Neural cell (in vitro differentiated cells): ENCODE data around the gene FBLN2. TPM values are rescaled to one million over a fixed set of nuclear protein-coding genes. Genes with fewer than 3 reads are reported as not detected.

Source experiments
- H2AFZ ChIP-seq: fragments of 200-600, 300-800 bp; sonication (generic), shearing (Covaris generic); 2 replicates; pipeline ENCODE4 v1.6.0; 2014; ENCODE audit warnings: low read depth, mild to moderate bottlenecking, antibody characterized with exemption, low read length, moderate library complexity
- H3F3A ChIP-seq: fragments of 200-600 bp; shearing (Covaris generic); 2 replicates; pipeline ENCODE4 v1.6.1; 2016; ENCODE audit warnings: mild to moderate bottlenecking, moderate library complexity, mixed read lengths, antibody characterized with exemption, low read length; ENCODE audit not compliant: insufficient read depth, poor library complexity, severe bottlenecking
- H3K27ac ChIP-seq: fragments of 200-600, 300-800 bp; sonication (generic), shearing (Covaris generic); 2 replicates; pipeline ENCODE4 v1.5.1; 2014; ENCODE audit warnings: mild to moderate bottlenecking, low read length, moderate library complexity
- H3K27me3 ChIP-seq: fragments of 300-800, 200-600 bp; sonication (generic), shearing (Covaris generic); 2 replicates; pipeline ENCODE4 v1.6.0; 2014; ENCODE audit warnings: mild to moderate bottlenecking, low read depth, low read length, moderate library complexity; ENCODE audit not compliant: insufficient read depth
- H3K36me3 ChIP-seq: fragments of 300-800, 200-600 bp; sonication (generic), shearing (Covaris generic); 2 replicates; pipeline ENCODE4 v1.5.1; 2014; ENCODE audit warnings: mild to moderate bottlenecking, antibody characterized with exemption, low read length, moderate library complexity; ENCODE audit not compliant: insufficient read depth
- H3K4me2 ChIP-seq: fragments of 300-800, 200-600 bp; sonication (generic), shearing (Covaris generic); 2 replicates; pipeline ENCODE4 v1.6.0; 2014; ENCODE audit warnings: mild to moderate bottlenecking, low read length
- H3K4me3 ChIP-seq: fragments of 300-800, 200-600 bp; sonication (generic), shearing (Covaris generic); 2 replicates; pipeline ENCODE4 v1.5.1; 2014; ENCODE audit warnings: mild to moderate bottlenecking, low read length, moderate library complexity
- H3K79me2 ChIP-seq: fragments of 200-600 bp; shearing (Covaris generic); replicated peaks from 2 replicates; pipeline ENCODE4 v1.6.0; 2014; ENCODE audit warnings: mild to moderate bottlenecking, low read length, moderate library complexity; ENCODE audit not compliant: insufficient read depth
- H3K9ac ChIP-seq: fragments of 300-800, 200-600 bp; sonication (generic), shearing (Covaris generic); 2 replicates; pipeline ENCODE4 v1.6.1; 2016; ENCODE audit warnings: mild to moderate bottlenecking, low read length, mixed read lengths
- H3K9me2 ChIP-seq: fragments of 200-600 bp; shearing (Covaris generic); 2 replicates; pipeline ENCODE4 v1.6.1; 2016; ENCODE audit warnings: mild to moderate bottlenecking, low read length, mixed read lengths; ENCODE audit not compliant: insufficient read depth
- H3K9me3 ChIP-seq: fragments of 200-600, 300-800 bp; sonication (generic), shearing (Covaris generic); 2 replicates; pipeline ENCODE4 v1.6.1; 2016; ENCODE audit warnings: mild to moderate bottlenecking, mixed run types, low read length, moderate library complexity, mixed read lengths
- H4K20me1 ChIP-seq: fragments of 200-600 bp; shearing (Covaris generic); 2 replicates; pipeline ENCODE4 v1.6.1; 2016; ENCODE audit warnings: mild to moderate bottlenecking, mixed run types; ENCODE audit not compliant: insufficient read depth
- EP300 ChIP-seq: fragments of 450-650 bp; conservative IDR thresholded peaks from 2 replicates; pipeline ENCODE4 v1.6.1; 2014; ENCODE audit warnings: antibody characterized with exemption, mild to moderate bottlenecking, moderate library complexity; ENCODE audit not compliant: poor library complexity, severe bottlenecking
- EZH2 ChIP-seq: fragments of 200-600, 300-800 bp; shearing (Covaris generic), sonication (generic); IDR thresholded peaks from 2 replicates; pipeline ENCODE4 v1.6.1; 2014; ENCODE audit warnings: antibody characterized with exemption, low read length, borderline replicate concordance, mild to moderate bottlenecking; ENCODE audit not compliant: insufficient read depth, poor library complexity, severe bottlenecking
- MXI1 ChIP-seq: fragments of 450-650 bp; conservative IDR thresholded peaks from 2 replicates; pipeline ENCODE4 v1.6.1; 2014; ENCODE audit warnings: antibody characterized with exemption, mild to moderate bottlenecking; ENCODE audit not compliant: poor library complexity, severe bottlenecking
- POLR2AphosphoS5 ChIP-seq: IDR thresholded peaks from 2 replicates; pipeline ENCODE4 v1.6.1; 2012
- RAD21 ChIP-seq: fragments of 450-650 bp; conservative IDR thresholded peaks from 2 replicates; pipeline ENCODE4 v1.6.1; 2014; ENCODE audit warnings: antibody characterized with exemption, mild to moderate bottlenecking, moderate library complexity
- SMC3 ChIP-seq: fragments of 450-650 bp; conservative IDR thresholded peaks from 2 replicates; pipeline ENCODE4 v1.6.1; 2014; ENCODE audit warnings: antibody characterized with exemption, mild to moderate bottlenecking, moderate library complexity; ENCODE audit not compliant: poor library complexity
- TAF1 ChIP-seq: IDR thresholded peaks from 2 replicates; pipeline ENCODE4 v1.6.1; 2012; ENCODE audit warnings: low read depth
- polyA plus RNA-seq: library from polyadenylated mRNA; depleted of rRNA; stranded (reverse); fragments of >200 nt; gene quantifications from 2 replicates; pipeline ENCODE4 v1.2.3, GENCODE V29; 2014
- TF ChIP-seq, protein P1 (sequence below): IDR thresholded peaks from 2 replicates; pipeline ENCODE4 v1.6.1; 2012; ENCODE audit warnings: borderline replicate concordance
- TF ChIP-seq, protein P2 (sequence below): fragments of 450-650 bp; IDR thresholded peaks from 2 replicates; pipeline ENCODE4 v1.5.1; 2014; ENCODE audit warnings: antibody characterized with exemption, mild to moderate bottlenecking, moderate library complexity; ENCODE audit not compliant: poor library complexity, severe bottlenecking

Gene FBLN2
- polyA plus RNA-seq, 1 donor from 2014 or later, result 0.37 TPM

- H3K9me3 ChIP-seq, result no peaks in the 10 kb centered on the region
- no peak overlapping the region for H3K4me2 ChIP-seq
- no peak overlapping the region for H2AFZ ChIP-seq
- H3K36me3 ChIP-seq, result no peaks in the 10 kb centered on the region
- no peak overlapping the region for H3K27ac ChIP-seq
- H4K20me1 ChIP-seq, result no peaks in the 10 kb centered on the region
- no peaks in the 10 kb centered on the region for H3K79me2 ChIP-seq
- H3K9ac ChIP-seq, result no peak overlapping the region
- H3F3A ChIP-seq, result no peaks in the 10 kb centered on the region
- TF ChIP-seq RAD21 (no peak), EZH2 (no peak), POLR2AphosphoS5 (no peak), TAF1 (no peak), EP300 (no peak), SMC3 (no peak), MXI1 (no peak)
- TF ChIP-seq, protein P1, sequence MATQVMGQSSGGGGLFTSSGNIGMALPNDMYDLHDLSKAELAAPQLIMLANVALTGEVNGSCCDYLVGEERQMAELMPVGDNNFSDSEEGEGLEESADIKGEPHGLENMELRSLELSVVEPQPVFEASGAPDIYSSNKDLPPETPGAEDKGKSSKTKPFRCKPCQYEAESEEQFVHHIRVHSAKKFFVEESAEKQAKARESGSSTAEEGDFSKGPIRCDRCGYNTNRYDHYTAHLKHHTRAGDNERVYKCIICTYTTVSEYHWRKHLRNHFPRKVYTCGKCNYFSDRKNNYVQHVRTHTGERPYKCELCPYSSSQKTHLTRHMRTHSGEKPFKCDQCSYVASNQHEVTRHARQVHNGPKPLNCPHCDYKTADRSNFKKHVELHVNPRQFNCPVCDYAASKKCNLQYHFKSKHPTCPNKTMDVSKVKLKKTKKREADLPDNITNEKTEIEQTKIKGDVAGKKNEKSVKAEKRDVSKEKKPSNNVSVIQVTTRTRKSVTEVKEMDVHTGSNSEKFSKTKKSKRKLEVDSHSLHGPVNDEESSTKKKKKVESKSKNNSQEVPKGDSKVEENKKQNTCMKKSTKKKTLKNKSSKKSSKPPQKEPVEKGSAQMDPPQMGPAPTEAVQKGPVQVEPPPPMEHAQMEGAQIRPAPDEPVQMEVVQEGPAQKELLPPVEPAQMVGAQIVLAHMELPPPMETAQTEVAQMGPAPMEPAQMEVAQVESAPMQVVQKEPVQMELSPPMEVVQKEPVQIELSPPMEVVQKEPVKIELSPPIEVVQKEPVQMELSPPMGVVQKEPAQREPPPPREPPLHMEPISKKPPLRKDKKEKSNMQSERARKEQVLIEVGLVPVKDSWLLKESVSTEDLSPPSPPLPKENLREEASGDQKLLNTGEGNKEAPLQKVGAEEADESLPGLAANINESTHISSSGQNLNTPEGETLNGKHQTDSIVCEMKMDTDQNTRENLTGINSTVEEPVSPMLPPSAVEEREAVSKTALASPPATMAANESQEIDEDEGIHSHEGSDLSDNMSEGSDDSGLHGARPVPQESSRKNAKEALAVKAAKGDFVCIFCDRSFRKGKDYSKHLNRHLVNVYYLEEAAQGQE, result no peak
- TF ChIP-seq, protein P2, sequence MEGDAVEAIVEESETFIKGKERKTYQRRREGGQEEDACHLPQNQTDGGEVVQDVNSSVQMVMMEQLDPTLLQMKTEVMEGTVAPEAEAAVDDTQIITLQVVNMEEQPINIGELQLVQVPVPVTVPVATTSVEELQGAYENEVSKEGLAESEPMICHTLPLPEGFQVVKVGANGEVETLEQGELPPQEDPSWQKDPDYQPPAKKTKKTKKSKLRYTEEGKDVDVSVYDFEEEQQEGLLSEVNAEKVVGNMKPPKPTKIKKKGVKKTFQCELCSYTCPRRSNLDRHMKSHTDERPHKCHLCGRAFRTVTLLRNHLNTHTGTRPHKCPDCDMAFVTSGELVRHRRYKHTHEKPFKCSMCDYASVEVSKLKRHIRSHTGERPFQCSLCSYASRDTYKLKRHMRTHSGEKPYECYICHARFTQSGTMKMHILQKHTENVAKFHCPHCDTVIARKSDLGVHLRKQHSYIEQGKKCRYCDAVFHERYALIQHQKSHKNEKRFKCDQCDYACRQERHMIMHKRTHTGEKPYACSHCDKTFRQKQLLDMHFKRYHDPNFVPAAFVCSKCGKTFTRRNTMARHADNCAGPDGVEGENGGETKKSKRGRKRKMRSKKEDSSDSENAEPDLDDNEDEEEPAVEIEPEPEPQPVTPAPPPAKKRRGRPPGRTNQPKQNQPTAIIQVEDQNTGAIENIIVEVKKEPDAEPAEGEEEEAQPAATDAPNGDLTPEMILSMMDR, result no peak
- H3K27me3 ChIP-seq, result no peaks in the 10 kb centered on the region
- no peak overlapping the region for H3K4me3 ChIP-seq
- no peaks in the 10 kb centered on the region for H3K9me2 ChIP-seq
These were observed 9.7 kb upstream of the FBLN2 start for GRCh38 chr3:13539292-13539638.

GRCh38 chr3:13539671-13540070, 9.3 kb upstream of the FBLN2 start:
- Histone ChIP-seq H3K36me3 (no peaks in the 10 kb centered on the region), H4K20me1 (no peaks in the 10 kb centered on the region), H3K27me3 (no peaks in the 10 kb centered on the region), H3F3A (no peaks in the 10 kb centered on the region), H3K79me2 (no peaks in the 10 kb centered on the region), H2AFZ (no peak overlapping the region), H3K9me2 (no peaks in the 10 kb centered on the region), H3K4me3 (no peak overlapping the region), H3K9ac (no peak overlapping the region), H3K27ac (no peak overlapping the region), H3K9me3 (no peaks in the 10 kb centered on the region), H3K4me2 (no peak overlapping the region)
- TF ChIP-seq TAF1 (no peak), POLR2AphosphoS5 (no peak), EZH2 (no peak)
- TF ChIP-seq, protein P1, result no peak
- TF ChIP-seq, protein P2, result no peak
